ENCODE results near the gene VAV2. TPM values are rescaled to one million over a fixed set of nuclear protein-coding genes. Genes with fewer than 3 reads are reported as not detected.

VAV2 gene
- total RNA-seq, 1 donor from 2014 or later, result 8.3 TPM

DNA sequence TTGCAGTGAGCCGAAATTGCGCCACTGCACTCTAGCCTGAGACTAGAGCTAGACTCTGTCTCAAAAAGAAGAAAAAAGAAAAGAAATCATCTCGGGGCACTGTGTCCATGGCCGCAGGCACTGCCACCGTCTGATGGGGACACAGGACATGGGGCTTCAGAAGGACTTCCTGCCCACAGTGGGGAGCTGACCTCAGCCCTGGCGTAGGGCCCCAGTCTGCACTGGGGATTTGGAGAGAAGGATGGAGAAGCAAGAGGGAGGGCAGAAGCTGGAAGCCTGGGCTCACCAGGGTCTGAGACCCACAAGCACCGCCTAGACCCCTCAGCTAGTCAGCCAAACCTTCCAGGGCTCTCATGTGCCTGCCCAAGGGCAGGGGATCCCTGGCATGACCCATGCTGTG lies 249.9 kb downstream of the VAV2 start:
- H3K27ac ChIP-seq, result no peak overlapping the region
- no peak overlapping the region for H3K4me3 ChIP-seq
- no peaks in the 10 kb centered on the region for H3K27me3 ChIP-seq
- peak in 1 of 2 donors; percentile 44 for DNase-seq (ENCODE audit: extremely low spot score in 2 of 2)
- no peak for TF ChIP-seq POLR2A (IDR thresholded peaks at IDR 0.05)
- no peak for TF ChIP-seq POLR2AphosphoS5 (IDR thresholded peaks at IDR 0.05; ENCODE audit: insufficient read depth in 1 of 2, low read depth in 1 of 2)
- TF ChIP-seq, protein P1, sequence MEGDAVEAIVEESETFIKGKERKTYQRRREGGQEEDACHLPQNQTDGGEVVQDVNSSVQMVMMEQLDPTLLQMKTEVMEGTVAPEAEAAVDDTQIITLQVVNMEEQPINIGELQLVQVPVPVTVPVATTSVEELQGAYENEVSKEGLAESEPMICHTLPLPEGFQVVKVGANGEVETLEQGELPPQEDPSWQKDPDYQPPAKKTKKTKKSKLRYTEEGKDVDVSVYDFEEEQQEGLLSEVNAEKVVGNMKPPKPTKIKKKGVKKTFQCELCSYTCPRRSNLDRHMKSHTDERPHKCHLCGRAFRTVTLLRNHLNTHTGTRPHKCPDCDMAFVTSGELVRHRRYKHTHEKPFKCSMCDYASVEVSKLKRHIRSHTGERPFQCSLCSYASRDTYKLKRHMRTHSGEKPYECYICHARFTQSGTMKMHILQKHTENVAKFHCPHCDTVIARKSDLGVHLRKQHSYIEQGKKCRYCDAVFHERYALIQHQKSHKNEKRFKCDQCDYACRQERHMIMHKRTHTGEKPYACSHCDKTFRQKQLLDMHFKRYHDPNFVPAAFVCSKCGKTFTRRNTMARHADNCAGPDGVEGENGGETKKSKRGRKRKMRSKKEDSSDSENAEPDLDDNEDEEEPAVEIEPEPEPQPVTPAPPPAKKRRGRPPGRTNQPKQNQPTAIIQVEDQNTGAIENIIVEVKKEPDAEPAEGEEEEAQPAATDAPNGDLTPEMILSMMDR (IDR thresholded peaks at IDR 0.05), result no peak
- peaks cover 16% of the 10 kb centered on the region for H3K4me1 ChIP-seq
- intact Hi-C loops (cut with DNase I), result no loop called here
- H3K9me3 ChIP-seq, result no peaks in the 10 kb centered on the region
- no peaks in the 10 kb centered on the region for H3K36me3 ChIP-seq

- Histone ChIP-seq H3K9me3 (no peaks in the 10 kb centered on the region), H3K27me3 (no peaks in the 10 kb centered on the region), H3K4me3 (no peak overlapping the region), H3K27ac (no peak overlapping the region), H3K36me3 (no peaks in the 10 kb centered on the region), H3K4me1 (peaks cover 16% of the 10 kb centered on the region)
- DNase-seq (ENCODE audit: extremely low spot score in 2 of 2), result peak in 1 of 2 donors; percentile 65
- TF ChIP-seq POLR2A (IDR thresholded peaks at IDR 0.05) (no peak), POLR2AphosphoS5 (IDR thresholded peaks at IDR 0.05; ENCODE audit: insufficient read depth in 1 of 2, low read depth in 1 of 2) (no peak)
- TF ChIP-seq, protein P1 (IDR thresholded peaks at IDR 0.05), result no peak
- intact Hi-C loops (cut with DNase I), result no loop called here
These were observed 250.4 kb downstream of the VAV2 start for GRCh38 chr9:133741716-133742115.

- Histone ChIP-seq H3K36me3 (no peaks in the 10 kb centered on the region), H3K27me3 (no peaks in the 10 kb centered on the region), H3K4me1 (peaks cover 16% of the 10 kb centered on the region), H3K4me3 (no peak overlapping the region), H3K27ac (no peak overlapping the region), H3K9me3 (no peaks in the 10 kb centered on the region)
- intact Hi-C loops (cut with DNase I), result no loop called here
- TF ChIP-seq POLR2AphosphoS5 (IDR thresholded peaks at IDR 0.05; ENCODE audit: insufficient read depth in 1 of 2, low read depth in 1 of 2), result no peak
- TF ChIP-seq, protein P1 (IDR thresholded peaks at IDR 0.05), result no peak
- TF ChIP-seq POLR2A (IDR thresholded peaks at IDR 0.05), result no peak
- no peak for DNase-seq (ENCODE audit: extremely low spot score in 2 of 2)
These were observed 251.2 kb downstream of the VAV2 start for GRCh38 chr9:133740911-133741310.

- Histone ChIP-seq H3K27ac (no peak overlapping the region), H3K4me3 (no peak overlapping the region), H3K9me3 (no peaks in the 10 kb centered on the region), H3K36me3 (no peaks in the 10 kb centered on the region), H3K4me1 (peaks cover 16% of the 10 kb centered on the region), H3K27me3 (no peaks in the 10 kb centered on the region)
- intact Hi-C loops (cut with DNase I), result no loop called here
- TF ChIP-seq POLR2AphosphoS5 (IDR thresholded peaks at IDR 0.05; ENCODE audit: insufficient read depth in 1 of 2, low read depth in 1 of 2) (no peak), POLR2A (IDR thresholded peaks at IDR 0.05) (no peak)
- TF ChIP-seq, protein P1 (IDR thresholded peaks at IDR 0.05), result no peak
- peak in 1 of 2 donors; percentile 78 for DNase-seq (ENCODE audit: extremely low spot score in 2 of 2)
These were observed 252.5 kb downstream of the VAV2 start for GRCh38 chr9:133739408-133740280.

DNA sequence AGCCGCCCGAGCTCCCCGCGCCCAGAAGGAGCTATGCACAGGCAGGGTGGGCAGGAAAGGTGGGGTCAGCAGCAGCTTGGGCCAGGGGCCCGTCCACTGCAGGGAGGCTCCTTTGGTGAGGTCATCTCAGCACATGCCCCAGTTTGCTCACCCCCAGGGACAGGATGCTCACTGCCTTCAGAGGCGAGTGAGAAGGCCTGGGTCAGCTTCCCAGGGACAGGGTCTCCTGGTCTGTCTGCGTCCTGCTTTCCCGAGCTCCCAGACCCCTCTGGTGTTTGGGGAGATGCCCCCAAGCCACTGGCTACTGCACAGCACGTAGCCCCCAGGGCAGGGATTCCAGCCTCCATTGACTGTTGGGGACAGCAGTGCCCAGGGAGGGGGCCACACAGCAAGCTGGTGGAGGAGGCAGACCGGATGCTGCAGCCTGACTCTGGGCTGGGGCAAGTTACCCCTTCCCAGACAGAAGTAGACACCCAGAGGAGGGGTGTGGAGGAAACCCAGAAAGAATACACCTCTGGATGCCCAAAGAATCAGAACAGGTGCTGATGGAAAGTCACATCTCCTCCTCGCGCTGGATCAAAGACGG lies 253.4 kb downstream of the VAV2 start:
- TF ChIP-seq POLR2A (IDR thresholded peaks at IDR 0.05) (no peak), POLR2AphosphoS5 (IDR thresholded peaks at IDR 0.05; ENCODE audit: insufficient read depth in 1 of 2, low read depth in 1 of 2) (no peak)
- TF ChIP-seq, protein P1 (IDR thresholded peaks at IDR 0.05), result no peak
- H3K27ac ChIP-seq, result no peak overlapping the region
- no peaks in the 10 kb centered on the region for H3K27me3 ChIP-seq
- H3K4me3 ChIP-seq, result peak overlapping the region; percentile 35 to 41
- intact Hi-C loops (cut with DNase I), result no loop called here
- H3K36me3 ChIP-seq, result no peaks in the 10 kb centered on the region
- H3K4me1 ChIP-seq, result peaks cover 16% of the 10 kb centered on the region
- peak in 1 of 2 donors; percentile 79 for DNase-seq (ENCODE audit: extremely low spot score in 2 of 2)
- no peaks in the 10 kb centered on the region for H3K9me3 ChIP-seq
